NCI-H2227 (cell line): Measurements from ENCODE around the gene NT5M.

Experiments
- DNase-seq: peaks from one replicate; lab custom pipeline; 2025; ENCODE audit not compliant: unreplicated experiment; lab: John Stamatoyannopoulos, UW

Gene NT5M

DNA sequence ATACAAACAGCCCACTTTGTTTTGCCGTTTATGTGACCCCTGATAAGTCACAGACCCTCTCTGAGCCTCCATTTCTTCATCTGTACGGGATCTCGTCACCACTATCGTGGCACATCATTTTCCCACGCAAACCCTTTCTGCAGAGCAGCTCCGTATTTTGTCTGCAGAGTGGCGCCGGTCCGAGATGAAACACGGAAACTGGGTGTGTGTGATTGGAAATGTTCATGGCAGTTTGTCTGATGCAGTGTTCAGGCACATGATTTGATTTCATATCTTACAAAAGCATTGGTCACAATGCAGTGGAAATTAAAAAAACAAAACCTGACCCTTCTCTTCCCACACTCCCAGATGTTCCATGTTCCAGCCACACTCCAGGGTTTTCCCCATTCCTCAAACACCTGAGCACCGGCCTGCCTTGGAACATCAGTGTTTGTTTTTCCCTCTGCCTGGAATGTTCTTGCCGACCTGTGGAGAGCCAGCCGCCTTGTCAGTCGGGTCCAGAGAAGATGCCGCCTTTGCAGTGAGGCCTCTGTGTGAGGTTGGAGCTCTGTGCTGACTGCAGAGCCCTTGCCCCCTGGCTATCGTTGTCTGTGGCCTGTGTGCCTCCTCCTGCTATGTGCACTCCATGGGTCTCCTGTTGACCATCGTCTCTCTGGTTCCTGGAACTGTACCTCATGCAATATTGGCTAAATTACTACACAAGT, 39.2 kb downstream of the NT5M start:
- DNase-seq: no peak

- no peak for DNase-seq
These were observed 40.1 kb downstream of the NT5M start for GRCh38 chr17:17343160-17343735.

DNA sequence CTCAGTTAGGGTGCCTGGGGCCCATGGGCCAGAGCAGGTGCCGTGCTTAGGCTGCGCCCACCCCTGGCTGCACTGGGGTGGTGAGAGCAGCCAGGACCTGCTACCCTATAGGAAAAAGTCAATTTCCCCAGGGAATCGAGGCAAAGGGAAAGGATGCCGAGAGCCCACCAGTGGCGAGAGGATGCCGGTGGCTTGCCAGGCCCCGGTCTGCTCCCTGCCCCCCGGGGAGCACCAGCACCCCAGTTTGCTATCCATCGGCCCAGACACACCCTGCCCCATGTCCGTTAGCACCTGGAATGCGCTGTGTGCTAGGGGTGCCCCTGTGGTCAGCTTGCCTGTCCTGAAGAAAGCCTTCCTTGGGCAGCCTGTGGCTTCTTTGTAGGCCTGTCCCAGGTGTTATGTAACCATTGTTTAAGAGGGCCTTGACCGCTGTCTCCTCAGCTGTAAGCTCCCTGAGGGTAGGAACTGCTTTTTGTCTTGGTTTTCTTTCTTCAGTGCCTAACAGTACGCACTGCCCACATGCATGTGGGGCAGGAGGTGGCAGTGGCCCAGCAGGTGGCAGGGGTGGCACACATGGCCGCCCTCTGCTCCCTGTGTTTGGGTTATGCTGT, 40.8 kb downstream of the NT5M start:
- no peak for DNase-seq

DNA sequence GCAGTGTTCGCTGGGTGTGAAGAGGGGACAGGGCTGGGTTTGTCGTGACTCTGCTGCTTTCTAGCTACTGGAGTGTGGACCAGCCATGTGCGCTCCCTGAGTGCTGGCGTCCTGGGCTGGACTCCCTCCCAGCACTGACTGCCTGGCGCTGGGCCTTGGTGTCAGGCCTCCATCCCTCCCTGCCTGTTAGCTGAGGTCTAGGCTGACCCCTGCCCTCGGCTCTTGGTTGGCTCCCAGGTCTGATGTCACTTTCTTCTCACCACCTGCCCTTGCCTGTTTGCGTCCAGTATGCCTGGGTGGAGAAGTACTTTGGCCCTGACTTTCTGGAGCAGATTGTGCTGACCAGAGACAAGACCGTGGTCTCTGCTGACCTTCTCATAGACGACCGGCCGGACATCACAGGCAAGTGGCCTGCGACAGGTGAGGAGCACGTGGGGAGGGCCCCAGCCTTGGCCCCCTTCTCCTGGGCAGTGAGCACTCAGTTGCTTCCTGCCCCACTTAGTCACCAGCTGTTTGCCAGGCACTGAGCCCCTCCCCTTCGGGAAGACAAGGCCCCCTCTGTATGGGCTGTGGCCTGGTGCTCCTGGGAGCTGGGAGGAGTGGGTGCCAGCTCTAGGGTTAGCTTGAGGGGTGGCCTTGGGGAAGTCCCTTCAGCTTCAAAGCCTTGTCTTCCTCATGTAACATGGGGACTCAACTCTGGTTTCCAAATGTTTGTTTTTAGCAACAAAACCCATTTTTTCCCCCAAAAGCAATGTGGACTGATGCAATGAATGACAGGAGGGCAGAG, 41.5 kb downstream of the NT5M start:
- no peak for DNase-seq

GRCh38 chr17:17345294-17345597, 42.1 kb downstream of the NT5M start:
- no peak for DNase-seq

- DNase-seq: no peak
These were observed 42.7 kb downstream of the NT5M start for GRCh38 chr17:17345686-17346427.

- DNase-seq: no peak
These were observed 43.5 kb downstream of the NT5M start for GRCh38 chr17:17346428-17347233.

DNA sequence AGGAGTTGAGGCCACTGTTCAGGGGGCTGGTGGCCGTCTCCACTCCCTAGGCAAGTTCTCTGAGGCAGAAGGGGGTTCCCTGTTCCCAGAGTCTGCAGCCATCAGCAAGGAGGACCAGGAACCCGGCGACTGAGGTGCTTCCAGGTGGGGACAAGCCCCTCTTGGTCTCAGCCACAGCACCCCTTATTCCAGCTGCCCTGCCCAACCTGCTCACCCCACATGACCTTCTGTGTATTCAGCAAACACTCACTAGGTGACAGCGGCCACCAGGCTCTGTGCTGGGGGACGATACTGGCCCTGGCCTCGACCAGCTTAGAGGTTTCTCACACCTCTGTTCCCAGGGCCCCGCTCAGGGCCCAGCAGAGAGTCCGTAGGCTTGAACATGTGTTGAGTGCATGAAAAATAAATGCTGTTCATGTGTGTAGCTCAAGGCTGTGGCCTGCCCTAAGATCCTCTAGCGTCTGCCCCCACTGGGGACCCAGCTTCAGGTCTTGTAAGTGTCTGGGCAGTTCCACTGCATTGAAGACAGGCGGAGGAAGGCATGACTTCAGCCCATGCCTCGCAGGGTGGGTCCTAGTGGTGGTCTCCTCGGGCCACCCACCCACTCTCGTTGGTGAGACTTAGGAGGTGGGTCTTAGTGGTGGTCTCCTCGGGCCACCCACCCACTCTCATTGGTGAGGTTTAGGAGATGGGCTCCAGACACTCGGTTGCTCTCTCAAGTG, 44.2 kb downstream of the NT5M start:
- no peak for DNase-seq

- no peak for DNase-seq
These were observed 45.0 kb downstream of the NT5M start for GRCh38 chr17:17347956-17348871.

GRCh38 chr17:17348872-17349723, 45.9 kb downstream of the NT5M start:
- no peak for DNase-seq

- DNase-seq: peak; percentile 30
These were observed 46.5 kb downstream of the NT5M start for GRCh38 chr17:17349724-17350106.

- no peak for DNase-seq
These were observed 47.5 kb downstream of the NT5M start for GRCh38 chr17:17350491-17351355.

- no peak for DNase-seq
These were observed 48.3 kb downstream of the NT5M start for GRCh38 chr17:17351356-17351891.

GRCh38 chr17:17351901-17352781, 49.0 kb downstream of the NT5M start:
- DNase-seq: no peak

DNA sequence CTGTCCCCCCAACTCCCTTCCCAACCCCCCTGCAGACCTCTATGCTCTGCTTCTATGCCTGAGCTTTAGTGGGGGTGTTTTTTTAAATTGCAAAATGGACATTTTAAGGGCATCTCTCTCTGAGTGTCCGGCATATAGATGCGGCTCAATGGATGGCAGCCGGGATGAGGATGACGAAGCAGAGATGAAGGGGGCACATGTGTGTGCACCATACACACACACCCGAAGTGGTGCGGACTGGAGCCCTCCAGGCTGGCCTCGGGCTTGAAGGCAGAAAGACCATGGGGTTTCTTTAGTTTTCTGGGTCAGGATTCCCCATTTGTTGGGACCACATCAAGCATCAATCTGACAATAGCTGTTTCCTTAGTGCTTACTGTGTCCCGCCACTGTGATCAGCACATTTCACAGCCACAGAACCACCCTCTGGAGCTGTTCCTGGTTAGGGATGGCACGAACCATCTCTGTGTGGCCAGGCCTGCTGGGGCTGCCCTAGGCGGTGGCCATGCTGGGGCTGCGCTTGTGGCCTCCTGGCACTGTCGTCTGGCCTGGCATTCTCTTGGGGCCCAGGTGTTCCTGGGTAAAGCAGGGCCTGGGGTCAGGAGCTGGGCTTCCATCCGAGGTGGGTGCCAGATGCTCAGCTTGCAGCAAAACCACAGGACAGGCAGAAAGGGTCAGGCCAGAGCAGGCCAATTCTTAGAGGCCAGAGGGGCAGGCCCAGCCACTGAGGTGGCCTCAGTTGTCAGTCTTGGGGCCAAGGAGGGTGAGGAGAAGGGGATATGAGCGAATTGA, 49.9 kb downstream of the NT5M start:
- no peak for DNase-seq
